Sciatic nerve (tissue), 2 donors: ENCODE measurements around the gene REP15. TPM values are rescaled to one million over a fixed set of nuclear protein-coding genes. Genes with fewer than 3 reads are reported as not detected.
"Not testable (repeated sequence)": the region's sequence is repeated elsewhere in the genome, so short reads cannot be mapped to it uniquely, and the experiment has no call there.

Source experiments
- ATAC-seq: fragments of 200-7000 bp; cut with Tn5 transposase; one replicate; pipeline ENCODE4 v1.9.1; 2020; ENCODE audit warnings: mild to moderate bottlenecking, moderate library complexity
- DNase-seq: peaks from one replicate; pipeline ENCODE4 v3.0.0-alpha.2; 2020; ENCODE audit warnings: low spot score
- intact Hi-C: fragments of 100-400 bp; cut with DNase I; formaldehyde crosslinking; loops from one replicate; pipeline ENCODE4 v1.14.2; 2022
- total RNA-seq: library from RNA; stranded (reverse); fragmentation: NEBNext Ultra II Directional; extraction: Animal tissue kit (Norgen Biotek cat#: 25700); gene quantifications from one replicate; pipeline ENCODE4 v1.2.1, GENCODE V29; 2021
- donor health status: DM: no; HTN: no; CAD: no.
- donor health status: DM: no; HTN: no; CAD: no.

REP15 gene
- total RNA-seq, 1 donor from 2014 or later, result 1.2 TPM

DNA sequence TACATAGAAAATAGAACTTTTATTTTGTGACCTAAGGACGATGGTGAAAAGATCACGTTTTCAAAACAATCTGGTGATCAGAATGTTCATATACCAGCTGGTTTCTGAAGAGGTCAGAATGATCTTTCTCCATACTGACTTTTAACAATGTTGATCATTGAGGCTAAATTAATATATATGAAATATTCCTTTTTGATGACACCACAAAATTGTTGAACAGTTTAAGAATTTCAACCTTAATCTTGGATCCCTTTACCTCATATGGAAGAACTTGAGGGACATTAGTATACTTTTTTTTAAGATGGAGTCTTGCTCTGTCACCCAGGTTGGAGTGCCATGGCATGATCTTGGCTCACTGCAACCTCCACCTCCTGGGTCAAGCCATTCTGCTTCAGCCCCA, 2.8 kb upstream of the REP15 start:
- ATAC-seq (no peak), DNase-seq (no peak)
- intact Hi-C loops, result no loop called here

DNA sequence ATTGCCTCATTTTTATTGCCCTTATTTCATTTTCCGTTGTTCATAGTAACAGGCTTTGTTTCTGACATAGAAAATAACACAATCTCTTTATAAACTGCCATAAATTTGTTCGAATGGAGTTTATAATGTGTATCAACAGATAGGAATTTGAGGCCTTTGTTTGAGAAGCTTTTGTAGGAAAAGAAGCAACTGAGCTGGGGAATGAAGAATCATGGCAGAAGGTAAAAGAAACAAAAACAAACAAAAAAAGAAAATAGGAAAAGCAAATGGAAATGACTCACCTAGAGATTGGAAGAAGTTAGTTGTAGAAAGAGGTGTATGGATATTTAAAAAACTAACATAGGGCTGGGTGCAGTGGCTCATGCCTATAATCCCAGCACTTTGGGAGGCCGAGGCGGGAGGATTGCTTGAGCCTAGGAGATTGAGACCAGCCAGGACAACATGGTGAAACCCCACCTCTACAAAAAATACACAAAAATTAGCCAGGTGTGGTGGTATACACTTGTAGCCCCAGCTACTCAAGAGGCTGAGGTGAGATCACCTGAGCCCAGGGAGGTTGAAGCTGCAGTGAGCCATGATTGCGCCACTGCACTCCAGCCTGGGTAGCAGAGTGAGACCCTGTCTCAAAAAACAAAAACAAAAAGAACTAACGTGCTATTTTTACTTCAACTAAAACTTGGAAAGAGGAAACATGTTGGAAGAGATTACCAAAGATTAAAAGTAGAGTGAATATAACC, 523 bp upstream of the REP15 start:
- intact Hi-C loops, result no loop called here
- DNase-seq (no peak), ATAC-seq (no peak)

DNA sequence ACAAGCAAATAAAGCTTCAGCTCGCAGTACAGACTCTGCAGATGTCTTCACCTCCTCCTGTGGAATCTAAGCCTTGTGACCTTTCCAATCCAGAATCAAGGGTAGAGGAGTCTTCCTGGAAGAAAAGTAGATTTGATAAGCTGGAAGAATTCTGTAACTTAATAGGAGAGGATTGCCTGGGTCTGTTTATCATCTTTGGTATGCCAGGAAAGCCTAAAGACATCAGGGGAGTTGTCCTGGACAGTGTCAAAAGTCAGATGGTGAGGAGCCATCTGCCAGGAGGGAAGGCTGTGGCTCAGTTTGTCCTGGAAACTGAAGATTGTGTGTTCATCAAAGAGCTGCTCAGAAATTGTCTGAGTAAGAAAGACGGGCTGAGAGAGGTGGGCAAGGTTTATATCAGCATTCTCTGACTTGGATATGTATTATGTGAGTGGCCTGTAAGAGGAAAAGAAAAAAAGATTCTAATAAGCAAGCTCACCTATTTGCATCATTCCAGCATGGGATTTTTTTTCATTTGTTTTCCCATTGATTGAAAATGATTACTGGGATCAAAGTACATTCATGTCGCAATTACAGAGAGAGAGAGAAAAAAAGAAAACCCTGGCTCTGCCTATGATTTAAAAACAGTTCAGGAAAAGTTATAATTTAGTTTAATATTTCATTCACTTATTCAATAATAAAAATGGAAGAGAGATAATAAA, 767 bp downstream of the REP15 start:
- ATAC-seq (no peak), DNase-seq (no peak)
- intact Hi-C loops, result no loop called here

DNA sequence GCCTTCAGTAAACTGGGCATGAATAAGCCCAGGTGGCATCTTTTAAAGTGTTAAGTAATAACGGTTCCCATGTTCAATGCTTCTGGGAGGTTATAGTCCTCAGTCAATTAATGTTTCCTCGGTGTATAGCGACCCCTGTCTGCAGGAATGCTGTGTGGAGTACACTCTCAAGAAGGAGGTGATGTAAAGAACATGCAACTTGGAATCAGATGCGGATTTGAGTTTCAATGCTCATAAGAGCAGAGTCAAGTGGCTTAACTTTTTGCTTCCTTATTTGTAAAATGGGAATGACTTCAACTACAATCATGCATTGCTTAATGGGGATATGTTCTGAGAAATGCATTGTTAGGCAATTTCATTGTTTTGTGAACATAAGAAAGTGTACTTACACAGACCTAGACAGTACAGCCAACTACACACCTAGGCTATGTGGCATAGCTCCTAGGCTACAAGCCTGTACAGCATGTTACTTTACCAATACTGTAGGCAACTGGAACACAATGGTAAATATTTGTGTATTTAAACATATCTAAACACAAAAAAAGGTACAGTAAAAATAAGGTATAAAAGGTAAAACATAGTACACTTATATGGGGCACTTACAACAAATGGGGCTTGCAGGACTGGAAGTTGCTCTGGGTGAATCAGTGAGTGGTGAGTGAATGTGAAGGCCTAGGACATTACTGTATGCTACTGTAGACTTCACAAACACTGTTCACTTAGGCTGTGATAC, 7.6 kb downstream of the REP15 start:
- ATAC-seq, result peak; percentile 82
- DNase-seq, result peak; percentile 72
- intact Hi-C loops, result no loop called here

DNA sequence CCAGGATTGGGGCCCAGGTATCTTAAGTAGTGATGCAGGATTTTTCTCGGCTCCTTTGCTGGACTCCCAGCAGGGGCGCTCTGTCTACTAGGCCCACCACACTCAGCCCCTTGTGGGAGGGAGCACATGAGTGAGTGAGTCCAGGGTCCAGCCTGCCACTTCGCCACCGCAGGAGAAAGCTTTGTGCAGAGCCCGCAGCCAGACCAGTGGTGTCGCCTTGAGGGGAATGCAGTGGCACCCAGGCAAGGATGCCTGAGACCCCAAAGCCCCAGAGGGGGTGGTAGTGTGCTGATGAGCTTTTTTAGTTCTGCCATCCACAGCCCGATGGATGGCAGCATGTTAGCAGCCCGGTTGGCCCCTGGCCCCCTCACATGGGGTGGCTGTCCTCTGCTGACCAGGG, 9.0 kb downstream of the REP15 start:
- ATAC-seq (no peak), DNase-seq (no peak)
- intact Hi-C loops, result no loop called here

DNA sequence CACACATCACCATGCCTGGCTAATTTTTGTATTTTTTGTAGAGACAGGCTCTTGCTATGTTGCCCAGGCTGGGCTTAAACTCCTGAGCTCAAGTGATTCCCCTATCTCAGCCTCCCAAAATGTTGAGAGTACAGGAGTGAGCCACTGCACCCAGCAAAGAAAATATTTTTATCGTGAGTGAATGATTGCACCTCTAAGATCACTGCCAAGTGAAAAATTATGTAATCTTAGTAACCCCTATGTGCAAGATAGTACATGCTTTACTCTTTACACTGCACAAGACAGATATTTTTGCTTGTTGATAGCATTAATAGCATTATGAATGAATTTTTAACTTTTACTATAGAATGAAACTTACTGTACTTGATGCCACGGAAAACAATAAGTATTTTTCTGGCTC, 11.0 kb downstream of the REP15 start:
- intact Hi-C loops, result no loop called here
- no peak for DNase-seq
- ATAC-seq, result no peak

DNA sequence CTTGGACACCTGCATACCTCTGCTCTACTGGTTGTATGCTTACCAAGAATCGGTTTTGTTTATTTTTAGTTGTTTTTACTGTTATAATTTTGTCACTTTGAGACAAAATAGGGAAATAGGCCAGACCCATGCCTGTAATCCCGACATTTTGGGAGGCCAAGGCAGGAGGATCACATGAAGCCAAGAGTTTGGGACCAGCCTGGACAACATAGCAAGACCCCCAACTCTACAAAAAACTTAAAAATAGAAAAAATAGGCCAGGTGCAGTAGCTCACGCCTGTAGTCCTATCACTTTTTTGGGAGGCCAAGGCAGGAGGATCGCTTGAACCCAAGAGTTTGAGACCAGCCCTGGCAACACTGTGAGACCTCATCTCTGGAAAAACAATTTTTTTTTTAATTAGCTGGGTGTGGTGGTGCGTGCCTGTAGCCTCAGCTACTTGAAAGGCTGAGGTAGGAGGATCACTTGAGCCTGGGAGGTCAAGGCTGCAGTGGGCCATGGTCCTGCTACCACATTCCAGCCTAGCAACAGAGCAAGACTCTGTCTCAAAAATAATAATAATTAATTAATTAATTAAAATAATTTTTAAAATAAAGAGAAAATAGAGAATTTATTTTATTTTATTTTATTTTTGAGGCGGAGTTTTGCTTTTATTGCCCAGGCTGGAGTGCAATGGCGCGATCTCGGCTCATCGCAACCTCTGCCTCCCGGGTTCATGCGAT, 13.1 kb downstream of the REP15 start:
- intact Hi-C loops, result no loop called here
- DNase-seq (no peak), ATAC-seq (no peak)

DNA sequence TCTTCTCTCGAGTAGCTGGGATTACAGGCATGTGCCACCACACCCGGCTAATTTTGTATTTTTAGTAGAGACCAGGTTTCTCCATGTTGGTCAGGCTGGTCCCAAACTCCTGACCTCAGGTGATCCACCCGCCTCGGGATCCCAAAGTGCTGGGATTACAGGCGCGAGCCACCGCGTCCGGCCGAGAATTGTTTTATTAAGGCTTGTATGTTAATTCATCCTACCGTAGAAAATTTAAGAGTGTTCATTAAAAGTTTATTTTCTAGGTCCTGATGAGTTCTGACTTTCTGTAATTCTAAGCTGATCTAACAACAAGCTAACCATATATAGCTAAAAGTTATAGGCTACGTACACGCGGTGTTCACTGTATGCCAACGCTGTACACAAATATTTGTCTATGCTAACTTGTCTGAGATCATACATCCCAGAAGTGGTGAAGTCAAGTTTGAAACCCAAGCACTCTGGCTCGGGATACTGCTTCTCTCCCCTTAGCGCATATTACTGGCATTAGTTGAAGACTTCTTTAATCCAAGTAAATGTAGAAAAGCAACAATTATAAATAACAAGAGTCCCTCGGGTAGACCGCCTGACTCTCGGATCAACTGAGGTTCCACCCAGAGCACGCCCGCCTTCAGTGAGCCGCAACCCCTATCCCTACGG, 13.8 kb downstream of the REP15 start:
- ATAC-seq (peak; percentile 67), DNase-seq (no peak)
- intact Hi-C loops, result no loop called here

DNA sequence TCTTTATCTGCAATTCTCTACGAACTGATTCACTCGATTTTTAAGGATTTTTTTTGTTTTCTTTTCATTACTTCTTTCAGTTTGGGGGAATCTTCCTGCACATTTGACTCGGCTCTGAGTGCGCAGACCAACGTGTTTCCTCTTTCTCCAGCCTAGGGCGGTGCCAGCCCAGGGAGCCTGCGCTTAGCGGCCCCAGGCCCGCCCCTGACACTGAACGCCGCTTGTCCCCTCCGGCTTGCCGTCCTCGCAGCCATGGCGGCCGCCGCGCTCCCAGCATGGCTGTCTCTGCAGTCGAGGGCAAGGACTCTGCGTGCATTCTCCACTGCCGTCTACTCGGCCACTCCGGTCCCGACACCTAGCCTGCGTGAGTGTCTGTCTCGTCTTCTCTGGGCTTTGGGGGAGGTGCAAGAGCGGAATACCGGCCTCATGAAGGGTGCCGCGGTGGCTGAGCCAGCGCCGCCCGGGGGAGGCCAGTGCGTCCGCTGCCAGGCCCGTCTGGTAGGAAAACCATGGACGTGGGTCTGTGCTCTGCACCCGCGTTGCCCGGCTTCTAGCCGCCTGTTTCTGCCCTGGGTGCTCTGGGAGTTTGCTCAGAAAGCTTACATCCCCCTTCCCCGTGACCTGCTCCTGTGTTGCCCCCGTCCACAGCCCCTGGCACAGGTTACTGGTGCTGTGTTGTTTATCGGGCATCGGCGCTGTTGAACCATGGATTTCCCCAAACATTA, 14.5 kb downstream of the REP15 start, which contains the start of gene MRPS35:
Gene MRPS35 (plus strand): TSS at position 241 of the 725 bp plus-strand sequence. CDS start 12 bp downstream, at position 253.
- peak; percentile 95 for DNase-seq
- peak; percentile 99 for ATAC-seq
- intact Hi-C loops, result no loop called here

DNA sequence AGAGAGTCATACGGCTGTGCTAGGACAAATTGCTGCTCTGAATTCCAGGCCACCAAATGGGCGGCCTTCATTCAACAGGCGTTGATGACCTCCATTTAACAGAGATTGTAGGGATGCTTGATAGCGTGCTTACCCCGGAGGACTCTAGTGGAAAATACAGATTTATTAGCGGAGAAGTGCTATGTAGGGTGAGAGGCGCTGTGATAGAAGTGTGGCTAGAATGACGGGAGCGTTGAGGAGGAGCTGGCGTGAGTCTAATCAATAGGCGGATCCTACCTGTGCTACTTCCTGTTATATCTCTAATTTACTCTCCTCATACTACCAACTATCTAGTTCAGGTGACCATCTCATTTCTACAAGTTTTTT, 15.1 kb downstream of the REP15 start:
- no peak for DNase-seq
- ATAC-seq, result no peak
- intact Hi-C loops, result no loop called here

DNA sequence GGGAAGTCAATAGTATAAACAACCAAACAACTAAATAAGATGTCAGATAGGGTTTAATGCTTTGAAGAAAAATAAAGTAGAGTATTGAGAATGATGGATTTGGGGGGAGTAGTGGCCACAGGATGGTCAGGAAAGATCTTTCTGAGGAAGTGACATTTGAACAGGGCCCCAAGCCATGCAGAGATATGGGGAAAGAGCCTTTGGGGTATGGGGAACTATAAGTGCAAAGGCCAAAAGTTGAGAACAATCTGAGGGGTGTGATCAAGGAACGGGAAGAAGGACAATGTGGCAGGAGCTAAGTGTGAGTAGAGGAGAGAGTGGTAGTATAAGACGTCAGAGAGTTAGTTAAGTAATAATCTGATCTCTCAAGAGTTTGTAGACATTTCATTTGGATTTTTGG, 15.7 kb downstream of the REP15 start:
- intact Hi-C loops, result no loop called here
- ATAC-seq, result no peak

DNA sequence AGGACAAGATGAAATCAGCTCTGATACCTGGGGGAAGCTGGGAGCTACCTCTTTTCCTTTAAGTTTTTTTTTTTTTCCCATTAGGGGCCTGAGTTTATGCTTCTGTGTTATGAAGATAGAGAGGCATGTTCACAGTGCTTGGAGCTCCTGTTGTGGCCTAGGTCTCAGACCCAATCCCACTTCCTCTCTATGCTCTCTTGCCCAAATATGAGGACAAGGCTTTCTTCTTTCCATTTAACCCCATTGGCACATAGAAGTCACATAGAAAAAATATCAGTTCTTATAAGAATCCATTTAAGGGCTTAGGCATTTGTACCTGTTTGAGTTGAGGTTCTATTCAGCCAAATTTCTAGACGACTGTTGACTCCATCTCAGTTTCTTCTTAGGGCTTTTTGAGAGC, 27.0 kb downstream of the REP15 start:
- ATAC-seq (no peak), DNase-seq (no peak)
- intact Hi-C loops, result no loop called here

More for the DNA sequence above, 15.7 kb downstream of the REP15 start:
- DNase-seq, result no peak

DNA sequence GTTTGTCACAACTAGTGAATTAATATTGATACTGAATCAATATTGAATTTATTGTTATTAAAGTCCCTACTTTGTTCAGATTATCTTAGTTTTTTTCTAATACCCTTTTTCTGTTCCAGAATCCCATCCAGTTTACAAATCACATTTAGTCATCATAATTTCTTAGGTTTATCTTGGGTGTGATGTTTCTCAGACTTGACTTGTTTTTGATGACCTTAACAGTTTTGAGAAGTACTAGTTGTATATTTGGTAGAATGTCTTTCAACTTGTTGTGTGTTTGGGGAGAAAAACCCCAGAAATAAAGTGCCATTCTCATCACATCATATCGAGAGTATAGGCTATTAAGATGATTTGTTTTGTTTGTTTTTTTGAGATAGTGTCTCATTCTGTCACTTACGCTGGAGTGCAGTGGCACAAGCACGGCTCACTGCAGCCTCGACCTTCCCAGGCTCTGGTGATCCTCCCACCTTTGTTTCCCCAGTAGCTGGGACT, 33.9 kb downstream of the REP15 start:
- intact Hi-C loops, result loop anchor here (10.0 kb wide), 1 partner anchor 95 kb away; no protein-coding TSS in a partner anchor
- ATAC-seq (no peak), DNase-seq (no peak)

DNA sequence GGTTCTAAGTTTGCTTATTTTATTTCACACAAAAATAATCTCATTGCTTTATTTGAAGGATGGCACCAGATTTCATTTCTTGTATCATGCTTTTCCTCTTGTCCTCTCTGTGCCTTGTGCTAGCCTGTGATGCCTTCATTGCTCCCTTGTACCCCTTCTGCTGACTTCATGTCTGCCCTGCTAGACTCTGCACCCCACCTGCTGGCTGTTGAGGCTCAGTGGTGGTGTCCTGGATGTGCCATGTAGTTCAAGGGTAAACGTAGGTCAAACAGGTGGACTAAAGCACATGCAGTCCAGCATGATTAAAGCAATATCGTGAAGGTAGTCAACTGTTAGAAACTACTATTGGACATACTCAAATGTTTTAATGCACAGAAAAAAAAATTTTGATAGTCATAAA, 36.0 kb downstream of the REP15 start:
- ATAC-seq (no peak), DNase-seq (no peak)
- intact Hi-C loops, result loop anchor here (10.0 kb wide), 1 partner anchor 93 kb away; no protein-coding TSS in a partner anchor

DNA sequence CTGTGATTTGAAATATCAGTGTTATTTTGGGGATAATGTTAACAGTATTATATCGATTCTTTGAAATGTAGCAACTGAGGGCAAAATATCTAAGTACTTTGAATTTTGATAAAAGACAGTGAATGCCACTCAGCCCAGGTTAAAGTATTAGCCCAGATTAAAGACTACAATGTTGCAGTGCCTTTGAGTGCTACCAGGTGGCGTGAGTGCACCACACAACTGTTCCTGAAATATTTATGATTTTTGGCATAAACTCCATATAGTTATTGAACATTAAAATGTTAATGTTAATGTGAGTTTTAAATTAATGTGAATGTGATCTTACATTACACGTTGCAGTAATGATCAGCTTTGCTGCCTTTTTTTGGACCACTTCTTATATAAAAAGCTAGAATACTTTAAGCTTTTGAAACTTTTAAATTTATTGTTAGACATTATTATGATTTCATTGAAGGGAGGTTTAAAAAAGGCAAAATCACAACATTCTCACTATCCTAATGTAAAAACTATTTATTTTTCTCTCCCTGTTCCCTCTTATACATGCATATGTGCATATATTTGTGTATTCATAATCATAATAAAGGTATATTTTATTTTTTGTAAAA, 36.9 kb downstream of the REP15 start:
- DNase-seq (no peak), ATAC-seq (peak; percentile 55)
- intact Hi-C loops, result loop anchor here (10.0 kb wide), 1 partner anchor 92 kb away; no protein-coding TSS in a partner anchor

DNA sequence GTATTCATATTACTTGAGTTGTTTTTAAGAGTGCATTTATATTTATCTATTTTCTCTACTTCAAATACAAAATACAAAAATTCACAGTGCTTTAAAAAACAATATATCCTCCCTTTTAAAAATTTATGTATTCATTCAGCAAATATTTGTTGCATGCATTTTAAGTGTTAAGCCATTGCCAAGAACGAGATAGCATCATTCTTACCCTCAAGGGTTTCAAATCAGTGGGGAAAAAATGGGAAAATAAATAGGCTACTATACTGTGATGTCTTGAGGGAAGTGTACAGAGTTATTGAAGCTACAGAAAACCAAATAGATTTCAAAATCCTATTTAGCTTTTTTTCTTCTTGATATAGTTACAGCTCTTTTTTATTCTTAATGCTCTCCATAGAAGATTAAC, 37.5 kb downstream of the REP15 start:
- DNase-seq (no peak), ATAC-seq (no peak)
- intact Hi-C loops, result loop anchor here (10.0 kb wide), 1 partner anchor 91 kb away; no protein-coding TSS in a partner anchor

DNA sequence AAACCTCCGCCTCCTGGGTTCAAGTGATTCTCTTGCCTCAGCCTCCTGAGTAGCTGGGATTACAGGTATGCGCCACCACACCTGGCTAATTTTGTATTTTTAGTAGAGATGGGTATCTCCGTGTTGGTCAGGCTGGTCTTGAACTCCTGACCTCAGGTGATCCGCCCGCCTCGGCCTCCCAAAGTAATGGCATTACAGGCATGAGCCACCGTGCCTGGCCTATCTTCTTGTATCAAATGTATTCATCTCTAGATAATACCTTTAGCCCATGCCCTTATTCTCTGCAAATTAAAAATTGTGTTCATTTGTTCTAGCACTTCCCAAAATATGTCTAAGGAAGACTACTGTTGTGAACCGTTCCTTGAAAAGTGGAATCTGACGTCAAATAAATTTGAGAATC, 38.1 kb downstream of the REP15 start:
- not testable (repeated sequence) for DNase-seq, ATAC-seq
- intact Hi-C loops, result loop anchor here (10.0 kb wide), 1 partner anchor 90 kb away; no protein-coding TSS in a partner anchor
